Immature natural killer cell (primary cell): ENCODE data around the gene TCP11X2. TPM values are rescaled to one million over a fixed set of nuclear protein-coding genes. Genes with fewer than 3 reads are reported as not detected.
"Not testable (repeated sequence)": the region's sequence is repeated elsewhere in the genome, so short reads cannot be mapped to it uniquely, and the experiment has no call there.

Experiments used
- DNase-seq, 3 donors: peaks; one replicate each; pipeline ENCODE4 v3.0.0; 2022; ENCODE audit warnings: mixed read lengths in 1 of 3
- H3K27ac Mint-ChIP-seq, 6 donors: one replicate each; pipeline ENCODE4 v1.8.0; 2020; ENCODE audit warnings: mixed read lengths in 6 of 6, mild to moderate bottlenecking in 5 of 6, inconsistent platforms in 4 of 6, moderate library complexity in 3 of 6
- H3K27me3 Mint-ChIP-seq, 3 donors: one replicate each; pipeline ENCODE4 v1.8.0; 2020 to 2021; ENCODE audit warnings: low read depth in 3 of 3, mild to moderate bottlenecking in 3 of 3, mixed read lengths in 3 of 3, moderate library complexity in 3 of 3, inconsistent platforms in 1 of 3
- H3K36me3 Mint-ChIP-seq, 3 donors: one replicate each; pipeline ENCODE4 v1.8.0; 2020; ENCODE audit warnings: mixed read lengths in 3 of 3, inconsistent platforms in 2 of 3, mild to moderate bottlenecking in 2 of 3
- H3K4me1 Mint-ChIP-seq, 2 donors: one replicate each; pipeline ENCODE4 v1.8.0; 2020; ENCODE audit warnings: inconsistent platforms in 2 of 2, mild to moderate bottlenecking in 2 of 2, mixed read lengths in 2 of 2, moderate library complexity in 1 of 2
- H3K4me3 Mint-ChIP-seq, 5 donors: one replicate each; pipeline ENCODE4 v1.8.0; 2020; ENCODE audit warnings: mild to moderate bottlenecking in 5 of 5, mixed read lengths in 5 of 5, inconsistent platforms in 3 of 5, moderate library complexity in 3 of 5
- H3K9me3 Mint-ChIP-seq, 6 donors: one replicate each; pipeline ENCODE4 v1.8.0; 2020; ENCODE audit warnings: mild to moderate bottlenecking in 6 of 6, mixed read lengths in 6 of 6, inconsistent platforms in 4 of 6, moderate library complexity in 3 of 6
- polyA plus RNA-seq, 3 donors: library from polyadenylated mRNA; unstranded; fragments of 300-500 nt; fragmentation: Illumina TruSeq; gene quantifications; one replicate each; pipeline ENCODE4 v1.2.3, GENCODE V29; 2021

TCP11X2 gene
- polyA plus RNA-seq = not detected

GRCh38 chrX:102471762-102472220 is at the start of gene TCP11X2:
TCP11X2 (minus strand) TSS chrX:102471812.
- not testable (repeated sequence) for H3K27me3 Mint-ChIP-seq

DNA sequence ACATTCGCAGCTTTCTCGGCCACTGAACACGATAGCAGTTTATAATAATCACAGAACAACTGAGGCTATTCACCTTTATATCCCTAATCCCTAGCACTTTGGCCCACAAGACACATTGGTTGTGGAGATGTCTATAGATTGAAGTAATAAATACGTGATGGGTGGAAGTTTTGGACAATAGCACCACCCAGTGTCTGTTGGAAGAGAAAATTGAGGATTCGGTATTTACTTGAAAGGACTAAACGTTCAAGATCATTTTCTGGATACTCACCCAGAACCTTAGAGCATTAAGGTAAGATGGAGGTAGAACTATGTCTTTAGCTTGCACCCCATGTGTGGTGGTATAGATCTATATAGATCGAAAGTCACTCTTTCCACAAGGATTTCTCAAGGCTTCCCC is 45.7 kb upstream of the TCP11X2 start:
- Mint-ChIP-seq H3K9me3 (no peaks in the 10 kb centered on the region), H3K4me3 (peak overlapping the region in 1 of 5 donors; percentile 51), H3K27me3 (peaks cover 1 to 28% (median 13%) of the 10 kb centered on the region in 3 donors), H3K27ac (no peak overlapping the region), H3K36me3 (no peaks in the 10 kb centered on the region), H3K4me1 (peaks cover 0 to 3% of the 10 kb centered on the region in 2 donors)
- no peak for DNase-seq

More at GRCh38 chrX:102471762-102472220, at the start of gene TCP11X2:
- DNase-seq, H3K27ac Mint-ChIP-seq, H3K4me3 Mint-ChIP-seq, H3K36me3 Mint-ChIP-seq, H3K4me1 Mint-ChIP-seq, H3K9me3 Mint-ChIP-seq: not testable (repeated sequence)

GRCh38 chrX:102515975-102516941 is 44.6 kb upstream of the TCP11X2 start, which contains the start of gene TMSB15A:
TMSB15A (minus strand) TSS chrX:102516739.
- H3K27ac Mint-ChIP-seq = no peak within 1 kb of the TSS
- peak; percentile 24 to 35 (median 28) for DNase-seq

DNA sequence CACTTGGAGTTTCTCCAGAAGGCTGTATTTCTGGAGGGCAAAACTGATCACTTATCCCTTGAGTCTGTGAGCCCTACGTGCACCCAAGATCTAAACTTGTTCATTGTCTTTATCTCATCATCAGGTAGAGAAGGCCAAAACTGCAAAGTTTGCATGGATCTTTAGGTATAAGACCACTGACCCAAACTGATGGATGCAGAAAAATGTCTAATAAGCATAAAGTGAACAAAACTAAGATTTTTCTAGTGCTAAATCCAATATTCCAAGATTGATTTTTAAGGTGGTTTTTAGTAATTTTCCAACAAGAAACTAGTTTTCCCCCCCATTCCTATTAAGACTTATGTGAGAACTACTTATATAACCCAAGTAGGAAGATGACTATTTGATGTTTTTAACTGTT is 42.9 kb upstream of the TCP11X2 start:
- H3K27ac Mint-ChIP-seq = no peak overlapping the region
- peaks cover 1 to 28% (median 15%) of the 10 kb centered on the region in 3 donors for H3K27me3 Mint-ChIP-seq

More at GRCh38 chrX:102515975-102516941, 44.6 kb upstream of the TCP11X2 start, which contains the start of gene TMSB15A:
- H3K4me1 Mint-ChIP-seq = peaks cover 0 to 3% of the 10 kb centered on the region in 2 donors
- H3K4me3 Mint-ChIP-seq = peak within 1 kb of the TSS; percentile 66 to 84 (median 82)
- no peaks in the 10 kb centered on the region for H3K36me3 Mint-ChIP-seq
- H3K27me3 Mint-ChIP-seq = peaks cover 1 to 28% (median 15%) of the 10 kb centered on the region in 3 donors
- no peaks in the 10 kb centered on the region for H3K9me3 Mint-ChIP-seq

GRCh38 chrX:102498732-102499131 is 27.1 kb upstream of the TCP11X2 start:
- peaks cover 0 to 5% (median 0%) of the 10 kb centered on the region in 3 donors for H3K27me3 Mint-ChIP-seq
- no peaks in the 10 kb centered on the region for H3K36me3 Mint-ChIP-seq
- no peak overlapping the region for H3K27ac Mint-ChIP-seq
- no peaks in the 10 kb centered on the region for H3K4me1 Mint-ChIP-seq
- H3K4me3 Mint-ChIP-seq = no peak overlapping the region
- DNase-seq = no peak
- H3K9me3 Mint-ChIP-seq = peaks cover 0 to 4% (median 0%) of the 10 kb centered on the region in 6 donors

More for the DNA sequence above, 42.9 kb upstream of the TCP11X2 start:
- H3K4me1 Mint-ChIP-seq = peaks cover 0 to 3% of the 10 kb centered on the region in 2 donors
- DNase-seq = no peak
- H3K4me3 Mint-ChIP-seq = no peak overlapping the region
- H3K9me3 Mint-ChIP-seq = no peaks in the 10 kb centered on the region
- H3K36me3 Mint-ChIP-seq = no peaks in the 10 kb centered on the region

DNA sequence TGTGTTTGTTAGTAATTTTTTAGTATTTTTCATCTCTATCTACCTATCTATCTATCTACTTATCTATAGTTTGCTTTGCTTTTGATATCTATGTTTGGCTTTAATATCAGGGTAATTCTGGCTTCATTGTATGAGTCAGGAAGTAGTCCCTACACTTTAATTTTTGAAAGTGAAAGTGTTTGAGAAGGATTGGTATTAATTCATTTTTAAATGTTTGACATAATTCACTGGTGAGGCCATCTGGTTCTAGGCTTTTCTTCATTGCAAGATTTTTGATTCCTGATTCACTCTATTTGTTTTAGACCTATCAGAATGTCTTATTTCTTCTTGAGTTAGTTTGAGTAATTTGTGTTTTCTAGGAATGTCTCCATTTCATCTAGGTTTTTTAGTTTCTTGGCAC is 20.2 kb upstream of the TCP11X2 start:
- no peaks in the 10 kb centered on the region for H3K36me3 Mint-ChIP-seq
- no peaks in the 10 kb centered on the region for H3K4me1 Mint-ChIP-seq
- H3K27ac Mint-ChIP-seq = no peak overlapping the region
- peaks cover 0 to 6% (median 0%) of the 10 kb centered on the region in 3 donors for H3K27me3 Mint-ChIP-seq
- no peak for DNase-seq
- no peak overlapping the region for H3K4me3 Mint-ChIP-seq
- peaks cover 0 to 2% (median 0%) of the 10 kb centered on the region in 6 donors for H3K9me3 Mint-ChIP-seq

GRCh38 chrX:102478765-102479164 is 7.2 kb upstream of the TCP11X2 start:
- H3K27me3 Mint-ChIP-seq, H3K4me1 Mint-ChIP-seq, H3K27ac Mint-ChIP-seq, H3K4me3 Mint-ChIP-seq, DNase-seq, H3K36me3 Mint-ChIP-seq, H3K9me3 Mint-ChIP-seq: not testable (repeated sequence)

- H3K9me3 Mint-ChIP-seq, H3K4me3 Mint-ChIP-seq, DNase-seq, H3K27ac Mint-ChIP-seq, H3K36me3 Mint-ChIP-seq, H3K4me1 Mint-ChIP-seq, H3K27me3 Mint-ChIP-seq: not testable (repeated sequence)
Observed at GRCh38 chrX:102470215-102470614, 1.4 kb downstream of the TCP11X2 start.

- H3K4me1 Mint-ChIP-seq, H3K27ac Mint-ChIP-seq, H3K9me3 Mint-ChIP-seq, H3K4me3 Mint-ChIP-seq, H3K36me3 Mint-ChIP-seq, DNase-seq, H3K27me3 Mint-ChIP-seq: not testable (repeated sequence)
Observed at GRCh38 chrX:102458615-102459014, 13.0 kb downstream of the TCP11X2 start.

DNA sequence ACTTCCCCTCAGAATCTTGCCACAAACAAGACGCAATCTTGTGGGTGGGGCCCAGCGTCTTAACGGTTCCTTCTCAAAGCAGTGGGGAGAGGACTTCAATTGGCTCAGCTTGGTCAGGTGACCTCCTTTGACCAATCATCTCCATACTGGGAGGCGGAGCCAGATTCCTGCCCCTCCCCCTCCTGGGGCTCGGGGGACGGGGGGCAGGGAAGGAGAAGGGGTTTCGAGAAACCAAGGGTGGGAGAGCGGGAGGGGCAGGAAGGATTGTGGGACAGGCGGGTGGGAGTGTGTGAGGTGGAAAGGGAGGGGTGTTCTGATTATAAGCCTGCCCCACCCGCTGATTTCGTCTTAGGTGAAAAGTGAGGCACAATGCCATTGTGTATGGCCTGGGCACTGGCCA is 31.7 kb downstream of the TCP11X2 start, which contains the start of gene NXF2B:
NXF2B (minus strand) TSS at position 101 of the 400 bp plus-strand sequence. CDS start 59,972 bp downstream, outside the sequence.
- not testable (repeated sequence) for H3K9me3 Mint-ChIP-seq, H3K27ac Mint-ChIP-seq, H3K4me3 Mint-ChIP-seq, H3K36me3 Mint-ChIP-seq, H3K27me3 Mint-ChIP-seq, H3K4me1 Mint-ChIP-seq, DNase-seq

- H3K27me3 Mint-ChIP-seq, H3K4me3 Mint-ChIP-seq, H3K36me3 Mint-ChIP-seq, DNase-seq, H3K9me3 Mint-ChIP-seq, H3K4me1 Mint-ChIP-seq, H3K27ac Mint-ChIP-seq: not testable (repeated sequence)
Observed at GRCh38 chrX:102414493-102414892, 57.1 kb downstream of the TCP11X2 start.

Other genes starting within 250 kb of the TCP11X2 start
- gene NXF2, start 224.6 kb downstream of the TCP11X2 start, polyA plus RNA-seq = not detected
- gene NXF2B, start 31.8 kb downstream of the TCP11X2 start, polyA plus RNA-seq = not detected
- under 1 TPM in 1 of 3 donors, not detected in 2; 0.92 TPM for gene TMSB15A, start 44.9 kb upstream of the TCP11X2 start, polyA plus RNA-seq
- 10 to 100 TPM in 1 of 3 donors, 1 to 10 TPM in 2; 5.3 to 10.4 (median 8.3) TPM for gene ARMCX5, start 127.7 kb upstream of the TCP11X2 start, polyA plus RNA-seq
- gene GPRASP1, start 179.7 kb upstream of the TCP11X2 start, polyA plus RNA-seq = 1 to 10 TPM in 1 of 3 donors, under 1 TPM in 1, not detected in 1; 0.41 to 1.5 TPM
- gene GPRASP2, start 240.6 kb upstream of the TCP11X2 start, polyA plus RNA-seq = 1 to 10 TPM in 1 of 3 donors, under 1 TPM in 2; 0.84 to 3.7 (median 0.99) TPM
- gene GPRASP3, start 248.9 kb upstream of the TCP11X2 start, polyA plus RNA-seq = under 1 TPM in 2 of 3 donors, not detected in 1; 0.16 to 0.81 TPM